Liver (tissue), 9 donors: ENCODE results near the gene LRRC49. TPM values are rescaled to one million over a fixed set of nuclear protein-coding genes. Genes with fewer than 3 reads are reported as not detected.

Experiments
- DNase-seq: peaks from one replicate; pipeline ENCODE4 v3.0.0-alpha.2; 2017; ENCODE audit warnings: low spot score
- H3K27ac ChIP-seq, 2 donors: one replicate each; pipeline ENCODE4 v1.7.0; 2013; ENCODE audit warnings: inconsistent platforms in 2 of 2, low read length in 2 of 2, control low read depth in 1 of 2, low read depth in 1 of 2, mild to moderate bottlenecking in 1 of 2
- H3K27me3 ChIP-seq, 4 donors: one replicate each; pipeline versions ENCODE4 v1.6.1 to v1.7.0; 2013; ENCODE audit warnings: low read length in 3 of 4, inconsistent platforms in 1 of 4, mild to moderate bottlenecking in 1 of 4, moderate library complexity in 1 of 4; ENCODE audit not compliant: control insufficient read depth in 4 of 4, insufficient read depth in 4 of 4
- H3K36me3 ChIP-seq, 4 donors: one replicate each; pipeline versions ENCODE4 v1.6.1 to v1.7.0; 2013; ENCODE audit warnings: low read length in 3 of 4, mild to moderate bottlenecking in 3 of 4, low read depth in 1 of 4, moderate library complexity in 1 of 4; ENCODE audit not compliant: control insufficient read depth in 4 of 4, insufficient read depth in 3 of 4
- H3K4me1 ChIP-seq, 4 donors: one replicate each; pipeline versions ENCODE4 v1.6.1 to v1.7.0; 2013; ENCODE audit warnings: low read length in 3 of 4, mild to moderate bottlenecking in 3 of 4, moderate library complexity in 1 of 4; ENCODE audit not compliant: control insufficient read depth in 4 of 4, insufficient read depth in 4 of 4
- H3K4me3 ChIP-seq, 3 donors: one replicate each; pipeline versions ENCODE4 v1.6.1 to v1.7.0; 2013; ENCODE audit warnings: low read length in 3 of 3, control low read depth in 1 of 3, low read depth in 1 of 3, mild to moderate bottlenecking in 1 of 3
- H3K9ac ChIP-seq, 2 donors: one replicate each; pipeline ENCODE4 v1.7.0; 2013; ENCODE audit warnings: low read length in 2 of 2, mild to moderate bottlenecking in 2 of 2, moderate library complexity in 2 of 2, control low read depth in 1 of 2, low read depth in 1 of 2
- H3K9me3 ChIP-seq, 4 donors: one replicate each; pipeline versions ENCODE4 v1.6.1 to v1.7.0; 2013; ENCODE audit warnings: low read length in 3 of 4; ENCODE audit not compliant: control insufficient read depth in 4 of 4
- EGR1 ChIP-seq, 2 donors: IDR thresholded peaks; 2 replicates each; pipeline ENCODE4 v1.6.1; 2016 to 2018; ENCODE audit warnings: antibody characterized with exemption in 2 of 2, low read depth in 2 of 2
- FOXA1 ChIP-seq: IDR thresholded peaks from 2 replicates; pipeline ENCODE4 v1.6.1; 2016; ENCODE audit warnings: antibody characterized with exemption
- FOXA2 ChIP-seq: IDR thresholded peaks from 2 replicates; pipeline ENCODE4 v1.6.1; 2016; ENCODE audit warnings: antibody characterized with exemption
- GABPA ChIP-seq, 2 donors: IDR thresholded peaks in 1 of 2; conservative IDR thresholded peaks in 1 of 2; 2 replicates each; pipeline ENCODE4 v1.6.1; 2016; ENCODE audit warnings: antibody characterized with exemption in 2 of 2, mild to moderate bottlenecking in 1 of 2, moderate library complexity in 1 of 2
- HNF4A ChIP-seq, 2 donors: conservative IDR thresholded peaks; 2 replicates each; pipeline ENCODE4 v1.6.1; 2016; ENCODE audit warnings: antibody characterized with exemption in 2 of 2, mild to moderate bottlenecking in 2 of 2
- HNF4G ChIP-seq: IDR thresholded peaks from 2 replicates; pipeline ENCODE4 v1.6.1; 2016; ENCODE audit warnings: antibody characterized with exemption
- JUND ChIP-seq, 2 donors: IDR thresholded peaks; 2 replicates each; pipeline ENCODE4 v1.6.1; 2016; ENCODE audit warnings: antibody characterized with exemption in 2 of 2
- NR2F2 ChIP-seq: IDR thresholded peaks from 2 replicates; pipeline ENCODE4 v1.6.1; 2016; ENCODE audit warnings: antibody characterized with exemption
- RAD21 ChIP-seq, 2 donors: IDR thresholded peaks; 2 replicates each; pipeline ENCODE4 v1.6.1; 2016; ENCODE audit warnings: antibody characterized with exemption in 2 of 2, mild to moderate bottlenecking in 2 of 2
- RXRA ChIP-seq, 2 donors: IDR thresholded peaks; 2 replicates each; pipeline ENCODE4 v1.6.1; 2017 to 2018; ENCODE audit warnings: antibody characterized with exemption in 2 of 2, mild to moderate bottlenecking in 1 of 2
- SP1 ChIP-seq: IDR thresholded peaks from 2 replicates; pipeline ENCODE4 v1.6.1; 2018; ENCODE audit warnings: antibody characterized with exemption, mild to moderate bottlenecking
- TAF1 ChIP-seq: conservative IDR thresholded peaks from 2 replicates; pipeline ENCODE4 v1.6.1; 2016; ENCODE audit warnings: antibody characterized with exemption, mild to moderate bottlenecking
- YY1 ChIP-seq: IDR thresholded peaks from 2 replicates; pipeline ENCODE4 v1.6.1; 2016; ENCODE audit warnings: antibody characterized with exemption, mild to moderate bottlenecking
- WGBS: extraction: QIAGEN DNeasy Blood & Tissue Kit; methylation state at CpG from one replicate; pipeline ENCODE4 v1.1.7; 2013; 5-methylcytosine and 5-hydroxymethylcytosine counted together
- polyA plus RNA-seq, 2 donors: library from polyadenylated mRNA; stranded (reverse) in 1 of 2; unstranded in 1 of 2; fragments of 200-250 nt in 1 of 2; fragments of >200 nt in 1 of 2; fragmentation: Nextera tagmentation in 1 of 2; extraction: Ambion mirVana in 1 of 2; gene quantifications; one replicate each; pipeline versions ENCODE4 v1.2.1 to v1.2.3, GENCODE V29; 2013 to 2015
- total RNA-seq, 2 donors: library from RNA; depleted of rRNA; stranded (reverse); fragments of >200 nt; gene quantifications; one replicate each; pipeline ENCODE4 v1.2.3, GENCODE V29; 2014
- TF ChIP-seq, protein P1 (sequence below): IDR thresholded peaks from 2 replicates; pipeline ENCODE4 v1.6.1; 2016; ENCODE audit warnings: antibody characterized with exemption
- TF ChIP-seq, protein P2 (sequence below): fragments of 150-350 bp; IDR thresholded peaks from 2 replicates; pipeline ENCODE4 v1.5.1; 2017; ENCODE audit warnings: improper control_type of control experiment, low read depth, low read length; ENCODE audit not compliant: missing input control
- TF ChIP-seq, protein P3 (sequence below): IDR thresholded peaks from 2 replicates; pipeline ENCODE4 v1.6.1; 2016; ENCODE audit warnings: antibody characterized with exemption
- TF ChIP-seq, protein P4 (sequence below): IDR thresholded peaks from 2 replicates; pipeline ENCODE4 v1.6.1; 2016; ENCODE audit warnings: antibody characterized with exemption, mild to moderate bottlenecking
- TF ChIP-seq, protein P5 (sequence below): IDR thresholded peaks from 2 replicates; pipeline ENCODE4 v1.6.1; 2016; ENCODE audit warnings: antibody characterized with exemption
- donor health status: healthy.
- donor health status: healthy.
- donor health status: healthy.
- donor health status: healthy.
- donor health status: healthy.

Gene LRRC49
- total and polyA plus RNA-seq, 4 donors = 0.20 to 1.1 (median 0.31) TPM

DNA sequence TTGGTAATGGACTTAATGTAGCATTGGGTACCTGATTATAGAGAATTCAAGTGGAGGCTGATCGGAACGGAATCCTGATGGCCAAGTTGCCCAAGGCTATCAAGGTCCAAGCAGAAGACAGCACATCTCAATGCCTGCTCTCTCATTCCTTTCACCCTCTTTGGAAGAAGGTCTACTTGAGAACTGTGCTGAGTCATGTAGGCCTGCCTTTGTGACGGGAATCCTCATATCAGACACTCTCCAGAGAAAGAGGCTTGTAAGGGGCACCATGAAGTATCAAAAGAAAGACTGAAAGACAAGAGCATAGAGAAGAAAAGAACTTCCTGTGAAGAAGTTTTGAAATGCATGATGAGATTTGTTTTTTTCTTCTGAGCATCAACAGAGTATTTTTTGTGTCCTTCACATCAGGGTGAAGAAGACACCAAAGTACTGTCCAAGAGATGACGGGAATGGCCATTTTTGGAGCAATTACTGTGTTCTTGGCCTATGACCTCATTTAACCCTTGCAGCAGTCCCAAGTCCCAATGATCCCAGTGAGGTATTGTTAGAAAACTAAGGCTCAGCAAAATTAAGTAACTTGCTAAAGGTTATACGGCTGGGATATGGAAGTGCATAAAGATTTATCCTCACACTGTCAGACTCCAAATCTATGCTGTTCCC is 25.5 kb upstream of the LRRC49 start:
- no peak overlapping the region for H3K9ac ChIP-seq
- no peaks in the 10 kb centered on the region for H3K4me1 ChIP-seq
- no peak overlapping the region for H3K27ac ChIP-seq
- H3K36me3 ChIP-seq = no peaks in the 10 kb centered on the region
- WGBS = 94% methylated on average over 5 of the region's 5 CpGs
- no peak for DNase-seq
- H3K27me3 ChIP-seq = no peaks in the 10 kb centered on the region
- H3K4me3 ChIP-seq = no peak overlapping the region
- no peaks in the 10 kb centered on the region for H3K9me3 ChIP-seq
- TF ChIP-seq RXRA (IDR thresholded peaks at IDR 0.05) (no peak), RAD21 (IDR thresholded peaks at IDR 0.05) (no peak), HNF4G (no peak), YY1 (no peak), SP1 (no peak), HNF4A (conservative IDR thresholded peaks at IDR 0.05) (no peak), FOXA1 (no peak), JUND (IDR thresholded peaks at IDR 0.05) (no peak), TAF1 (no peak), NR2F2 (no peak), FOXA2 (no peak), GABPA (IDR thresholded peaks at IDR 0.05 in 1 of 2, conservative IDR thresholded peaks at IDR 0.05 in 1 of 2) (no peak), EGR1 (IDR thresholded peaks at IDR 0.05; ENCODE audit: low read depth in 2 of 2) (no peak)
- TF ChIP-seq, protein P1, sequence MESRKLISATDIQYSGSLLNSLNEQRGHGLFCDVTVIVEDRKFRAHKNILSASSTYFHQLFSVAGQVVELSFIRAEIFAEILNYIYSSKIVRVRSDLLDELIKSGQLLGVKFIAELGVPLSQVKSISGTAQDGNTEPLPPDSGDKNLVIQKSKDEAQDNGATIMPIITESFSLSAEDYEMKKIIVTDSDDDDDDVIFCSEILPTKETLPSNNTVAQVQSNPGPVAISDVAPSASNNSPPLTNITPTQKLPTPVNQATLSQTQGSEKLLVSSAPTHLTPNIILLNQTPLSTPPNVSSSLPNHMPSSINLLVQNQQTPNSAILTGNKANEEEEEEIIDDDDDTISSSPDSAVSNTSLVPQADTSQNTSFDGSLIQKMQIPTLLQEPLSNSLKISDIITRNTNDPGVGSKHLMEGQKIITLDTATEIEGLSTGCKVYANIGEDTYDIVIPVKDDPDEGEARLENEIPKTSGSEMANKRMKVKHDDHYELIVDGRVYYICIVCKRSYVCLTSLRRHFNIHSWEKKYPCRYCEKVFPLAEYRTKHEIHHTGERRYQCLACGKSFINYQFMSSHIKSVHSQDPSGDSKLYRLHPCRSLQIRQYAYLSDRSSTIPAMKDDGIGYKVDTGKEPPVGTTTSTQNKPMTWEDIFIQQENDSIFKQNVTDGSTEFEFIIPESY = no peak
- TF ChIP-seq, protein P2, sequence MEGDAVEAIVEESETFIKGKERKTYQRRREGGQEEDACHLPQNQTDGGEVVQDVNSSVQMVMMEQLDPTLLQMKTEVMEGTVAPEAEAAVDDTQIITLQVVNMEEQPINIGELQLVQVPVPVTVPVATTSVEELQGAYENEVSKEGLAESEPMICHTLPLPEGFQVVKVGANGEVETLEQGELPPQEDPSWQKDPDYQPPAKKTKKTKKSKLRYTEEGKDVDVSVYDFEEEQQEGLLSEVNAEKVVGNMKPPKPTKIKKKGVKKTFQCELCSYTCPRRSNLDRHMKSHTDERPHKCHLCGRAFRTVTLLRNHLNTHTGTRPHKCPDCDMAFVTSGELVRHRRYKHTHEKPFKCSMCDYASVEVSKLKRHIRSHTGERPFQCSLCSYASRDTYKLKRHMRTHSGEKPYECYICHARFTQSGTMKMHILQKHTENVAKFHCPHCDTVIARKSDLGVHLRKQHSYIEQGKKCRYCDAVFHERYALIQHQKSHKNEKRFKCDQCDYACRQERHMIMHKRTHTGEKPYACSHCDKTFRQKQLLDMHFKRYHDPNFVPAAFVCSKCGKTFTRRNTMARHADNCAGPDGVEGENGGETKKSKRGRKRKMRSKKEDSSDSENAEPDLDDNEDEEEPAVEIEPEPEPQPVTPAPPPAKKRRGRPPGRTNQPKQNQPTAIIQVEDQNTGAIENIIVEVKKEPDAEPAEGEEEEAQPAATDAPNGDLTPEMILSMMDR = no peak
- TF ChIP-seq, protein P3, sequence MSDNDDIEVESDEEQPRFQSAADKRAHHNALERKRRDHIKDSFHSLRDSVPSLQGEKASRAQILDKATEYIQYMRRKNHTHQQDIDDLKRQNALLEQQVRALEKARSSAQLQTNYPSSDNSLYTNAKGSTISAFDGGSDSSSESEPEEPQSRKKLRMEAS = no peak
- TF ChIP-seq, protein P4, sequence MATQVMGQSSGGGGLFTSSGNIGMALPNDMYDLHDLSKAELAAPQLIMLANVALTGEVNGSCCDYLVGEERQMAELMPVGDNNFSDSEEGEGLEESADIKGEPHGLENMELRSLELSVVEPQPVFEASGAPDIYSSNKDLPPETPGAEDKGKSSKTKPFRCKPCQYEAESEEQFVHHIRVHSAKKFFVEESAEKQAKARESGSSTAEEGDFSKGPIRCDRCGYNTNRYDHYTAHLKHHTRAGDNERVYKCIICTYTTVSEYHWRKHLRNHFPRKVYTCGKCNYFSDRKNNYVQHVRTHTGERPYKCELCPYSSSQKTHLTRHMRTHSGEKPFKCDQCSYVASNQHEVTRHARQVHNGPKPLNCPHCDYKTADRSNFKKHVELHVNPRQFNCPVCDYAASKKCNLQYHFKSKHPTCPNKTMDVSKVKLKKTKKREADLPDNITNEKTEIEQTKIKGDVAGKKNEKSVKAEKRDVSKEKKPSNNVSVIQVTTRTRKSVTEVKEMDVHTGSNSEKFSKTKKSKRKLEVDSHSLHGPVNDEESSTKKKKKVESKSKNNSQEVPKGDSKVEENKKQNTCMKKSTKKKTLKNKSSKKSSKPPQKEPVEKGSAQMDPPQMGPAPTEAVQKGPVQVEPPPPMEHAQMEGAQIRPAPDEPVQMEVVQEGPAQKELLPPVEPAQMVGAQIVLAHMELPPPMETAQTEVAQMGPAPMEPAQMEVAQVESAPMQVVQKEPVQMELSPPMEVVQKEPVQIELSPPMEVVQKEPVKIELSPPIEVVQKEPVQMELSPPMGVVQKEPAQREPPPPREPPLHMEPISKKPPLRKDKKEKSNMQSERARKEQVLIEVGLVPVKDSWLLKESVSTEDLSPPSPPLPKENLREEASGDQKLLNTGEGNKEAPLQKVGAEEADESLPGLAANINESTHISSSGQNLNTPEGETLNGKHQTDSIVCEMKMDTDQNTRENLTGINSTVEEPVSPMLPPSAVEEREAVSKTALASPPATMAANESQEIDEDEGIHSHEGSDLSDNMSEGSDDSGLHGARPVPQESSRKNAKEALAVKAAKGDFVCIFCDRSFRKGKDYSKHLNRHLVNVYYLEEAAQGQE = no peak
- TF ChIP-seq, protein P5, sequence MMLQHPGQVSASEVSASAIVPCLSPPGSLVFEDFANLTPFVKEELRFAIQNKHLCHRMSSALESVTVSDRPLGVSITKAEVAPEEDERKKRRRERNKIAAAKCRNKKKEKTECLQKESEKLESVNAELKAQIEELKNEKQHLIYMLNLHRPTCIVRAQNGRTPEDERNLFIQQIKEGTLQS = no peak
